Endothelial cell of umbilical vein (primary cell): ENCODE data around the gene NPNT. TPM values are rescaled to one million over a fixed set of nuclear protein-coding genes. Genes with fewer than 3 reads are reported as not detected.

Source experiments
- BruUV-seq: library from RNA; stranded (reverse); fragments of 400-500 nt; replicated peaks from 2 replicates; lab custom pipeline; 2021; lab: Mats Ljungman, UMichigan
- CTCF ChIA-PET: fragments of 300-600, 350-600 bp; sonication (Branson Sonifier 250); formaldehyde crosslinking; loops from one replicate; lab custom pipeline; 2021; ENCODE audit warnings: antibody characterized with exemption, inconsistent platforms; lab: Charles Lee
- POLR2A ChIA-PET: fragments of 300-600, 350-600 bp; sonication (Branson Sonifier 250); formaldehyde crosslinking; loops from one replicate; lab custom pipeline; 2021; ENCODE audit warnings: antibody characterized with exemption, inconsistent platforms; lab: Charles Lee
- DNase-seq: peaks from one replicate; pipeline ENCODE4 v3.0.0-alpha.2; 2011; ENCODE audit warnings: low read depth, low spot score
- FAIRE-seq: peaks from 2 replicates; lab custom pipeline; 2011; peaks lifted over from hg19 to GRCh38; lab: Jason Lieb, UNC
- H2AFZ ChIP-seq: 2 replicates; pipeline ENCODE4 v1.6.0; 2012; ENCODE audit warnings: low read depth, low read length, control low read depth, inconsistent platforms
- H3K27ac ChIP-seq: 2 replicates; pipeline ENCODE4 v1.5.1; 2011; ENCODE audit warnings: low read depth, mild to moderate bottlenecking, control low read depth, low read length, moderate library complexity; ENCODE audit not compliant: insufficient read depth
- H3K27me3 ChIP-seq, 2 experiments: 2 replicates each; pipeline versions ENCODE4 v1.6.0 to v1.6.1; 2011; ENCODE audit warnings: low read length in 2 of 2, mixed read lengths in 1 of 2; ENCODE audit not compliant: control insufficient read depth in 2 of 2, insufficient read depth in 2 of 2
- H3K36me3 ChIP-seq, 2 experiments: 2 replicates in 1 of 2; 3 replicates in 1 of 2; pipeline ENCODE4 v1.5.1; 2011; ENCODE audit warnings: low read length in 2 of 2, mild to moderate bottlenecking in 1 of 2, moderate library complexity in 1 of 2; ENCODE audit not compliant: control insufficient read depth in 2 of 2, insufficient read depth in 2 of 2; ENCODE audit errors: extremely low read depth in 1 of 2
- H3K4me1 ChIP-seq: 3 replicates; pipeline ENCODE4 v1.5.1; 2011; ENCODE audit warnings: mild to moderate bottlenecking, low read length; ENCODE audit not compliant: control insufficient read depth, insufficient read depth; ENCODE audit errors: extremely low read depth
- H3K4me2 ChIP-seq: 2 replicates; pipeline ENCODE4 v1.6.1; 2011; ENCODE audit warnings: low read length, control low read depth, mixed read lengths; ENCODE audit not compliant: insufficient read depth
- H3K4me3 ChIP-seq, 3 experiments: fragments of 200-600 bp in 1 of 3; sonication (generic), shearing (Covaris generic) in 1 of 3; replicated peaks in 1 of 3; 2 replicates each; pipeline ENCODE4 v1.5.1; 2011 to 2016; ENCODE audit warnings: control low read depth in 3 of 3, low read length in 3 of 3, mild to moderate bottlenecking in 2 of 3, inconsistent platforms in 1 of 3, low read depth in 1 of 3, moderate library complexity in 1 of 3; ENCODE audit not compliant: insufficient read depth in 1 of 3
- H3K79me2 ChIP-seq: 2 replicates; pipeline ENCODE4 v1.6.0; 2012; ENCODE audit warnings: low read length, inconsistent platforms; ENCODE audit not compliant: control insufficient read depth, insufficient read depth
- H3K9ac ChIP-seq: replicated peaks from 2 replicates; pipeline ENCODE3; 2011; ENCODE audit warnings: low read length, control low read depth; ENCODE audit not compliant: insufficient read depth; ENCODE audit errors: extremely low read depth
- H3K9me1 ChIP-seq: replicated peaks from 3 replicates; pipeline ENCODE4 v1.6.0; 2011; ENCODE audit warnings: mild to moderate bottlenecking, low read length; ENCODE audit not compliant: control insufficient read depth, insufficient read depth; ENCODE audit errors: extremely low read depth
- H3K9me3 ChIP-seq: replicated peaks from 2 replicates; pipeline ENCODE4 v1.5.1; 2012; ENCODE audit warnings: low read length, inconsistent platforms; ENCODE audit not compliant: control insufficient read depth, insufficient read depth
- H4K20me1 ChIP-seq: replicated peaks from 2 replicates; pipeline ENCODE3; 2011; ENCODE audit warnings: mild to moderate bottlenecking, low read length; ENCODE audit not compliant: control insufficient read depth, insufficient read depth; ENCODE audit errors: extremely low read depth
- EZH2 ChIP-seq: IDR thresholded peaks from 2 replicates; pipeline ENCODE4 v1.6.1; 2012; ENCODE audit warnings: borderline replicate concordance, low read depth, mild to moderate bottlenecking, moderate library complexity, low read length, inconsistent platforms; ENCODE audit not compliant: severe bottlenecking
- FOS ChIP-seq: IDR thresholded peaks from 2 replicates; pipeline ENCODE4 v1.6.1; 2011; ENCODE audit warnings: mild to moderate bottlenecking, low read length, moderate library complexity, borderline replicate concordance; ENCODE audit not compliant: insufficient read depth
- GATA2 ChIP-seq: IDR thresholded peaks from 2 replicates; pipeline ENCODE4 v1.7.0; 2011; ENCODE audit warnings: low read depth, mild to moderate bottlenecking, moderate library complexity, mixed read lengths, low read length; ENCODE audit not compliant: insufficient read length, insufficient read depth
- JUN ChIP-seq: IDR thresholded peaks from 2 replicates; pipeline ENCODE4 v1.6.1; 2011; ENCODE audit warnings: borderline replicate concordance, low read depth; ENCODE audit not compliant: insufficient read length, insufficient read depth
- MYC ChIP-seq: IDR thresholded peaks from one replicate; pipeline ENCODE4 v1.6.1; 2011; ENCODE audit warnings: mild to moderate bottlenecking, low read depth, low read length
- POLR2A ChIP-seq: IDR thresholded peaks from 2 replicates; pipeline ENCODE4 v1.6.1; 2012; ENCODE audit warnings: low read depth, mild to moderate bottlenecking, control low read depth, low read length
- POLR2AphosphoS5 ChIP-seq: IDR thresholded peaks from 2 replicates; pipeline ENCODE4 v1.6.1; 2012; ENCODE audit warnings: low read depth, mild to moderate bottlenecking, control low read depth, low read length, moderate library complexity; ENCODE audit not compliant: insufficient read depth
- dilution Hi-C: fragments of 300-500 bp; cut with MboI; formaldehyde crosslinking; loops from one replicate; pipeline ENCODE4 v1.15.0; 2019; ENCODE audit warnings: low sequenced_read_pairs; ENCODE audit not compliant: extremely low pct_ligation_motif_present
- intact Hi-C: fragments of 100-400 bp; cut with micrococcal nuclease; formaldehyde crosslinking; loops from one replicate; pipeline ENCODE4 v1.10.0; 2022
- polyA plus RNA-seq, 4 experiments: library from polyadenylated mRNA; depleted of rRNA in 3 of 4; stranded (reverse) in 3 of 4; unstranded in 1 of 4; fragments of >200 nt; gene quantifications; 2 replicates each; pipeline versions ENCODE4 v1.2.1 to v1.2.3, GENCODE V29; 2011 to 2012; ENCODE audit warnings: missing spikeins in 1 of 4
- total RNA-seq: library from RNA; stranded (reverse); gene quantifications from 2 replicates; pipeline ENCODE4 v1.2.3, GENCODE V29; 2021
- TF ChIP-seq, protein P1 (sequence below): IDR thresholded peaks from 2 replicates; pipeline ENCODE4 v1.6.1; 2011; ENCODE audit not compliant: insufficient read depth, insufficient read length
- TF ChIP-seq, protein P2 (sequence below), 2 donors: IDR thresholded peaks; 1 replicate in 1 of 2; 2 replicates in 1 of 2; pipeline ENCODE4 v1.5.1; 2011; ENCODE audit warnings: low read length in 2 of 2, mild to moderate bottlenecking in 2 of 2, moderate library complexity in 2 of 2, control low read depth in 1 of 2, inconsistent platforms in 1 of 2, low read depth in 1 of 2; ENCODE audit not compliant: insufficient read depth in 1 of 2; ENCODE audit errors: extremely low read depth in 1 of 2

Gene NPNT
- total and polyA plus RNA-seq, 2 donors (not counting 3 experiments of a cell fraction or from before 2014, with no cell fraction given) = not detected

- POLR2A ChIA-PET = no interaction called here
These were observed 26.0 kb downstream of the NPNT start for GRCh38 chr4:105921301-105921700.

GRCh38 chr4:105923497-105924238, 28.4 kb downstream of the NPNT start:
- peaks cover 0 to 3% of the 10 kb centered on the region in 2 experiments for H3K27me3 ChIP-seq
- intact Hi-C loops = no loop called here
- dilution Hi-C loops = no loop called here
- CTCF ChIA-PET = interaction anchor here (1.3 kb wide), 1 partner anchor 11 kb away, joined by 4 read pairs; no protein-coding TSS in a partner anchor
- H2AFZ ChIP-seq = no peak overlapping the region
- DNase-seq = no peak
- H3K79me2 ChIP-seq = no peaks in the 10 kb centered on the region
- FAIRE-seq = no peak
- no peaks in the 10 kb centered on the region for H3K4me1 ChIP-seq
- POLR2A ChIA-PET = no interaction called here
- BruUV-seq = no TSS peak
- no peak overlapping the region for H3K27ac ChIP-seq
- no peaks in the 10 kb centered on the region for H3K9me1 ChIP-seq
- H3K36me3 ChIP-seq = no peaks in the 10 kb centered on the region
- no peaks in the 10 kb centered on the region for H4K20me1 ChIP-seq
- H3K9me3 ChIP-seq = no peaks in the 10 kb centered on the region
- no peak overlapping the region for H3K4me3 ChIP-seq
- no peak overlapping the region for H3K4me2 ChIP-seq
- TF ChIP-seq GATA2 (no peak), MYC (no peak), JUN (no peak), EZH2 (no peak), POLR2AphosphoS5 (no peak), FOS (no peak), POLR2A (no peak)
- TF ChIP-seq, protein P1, sequence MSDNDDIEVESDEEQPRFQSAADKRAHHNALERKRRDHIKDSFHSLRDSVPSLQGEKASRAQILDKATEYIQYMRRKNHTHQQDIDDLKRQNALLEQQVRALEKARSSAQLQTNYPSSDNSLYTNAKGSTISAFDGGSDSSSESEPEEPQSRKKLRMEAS = no peak
- TF ChIP-seq, protein P2, sequence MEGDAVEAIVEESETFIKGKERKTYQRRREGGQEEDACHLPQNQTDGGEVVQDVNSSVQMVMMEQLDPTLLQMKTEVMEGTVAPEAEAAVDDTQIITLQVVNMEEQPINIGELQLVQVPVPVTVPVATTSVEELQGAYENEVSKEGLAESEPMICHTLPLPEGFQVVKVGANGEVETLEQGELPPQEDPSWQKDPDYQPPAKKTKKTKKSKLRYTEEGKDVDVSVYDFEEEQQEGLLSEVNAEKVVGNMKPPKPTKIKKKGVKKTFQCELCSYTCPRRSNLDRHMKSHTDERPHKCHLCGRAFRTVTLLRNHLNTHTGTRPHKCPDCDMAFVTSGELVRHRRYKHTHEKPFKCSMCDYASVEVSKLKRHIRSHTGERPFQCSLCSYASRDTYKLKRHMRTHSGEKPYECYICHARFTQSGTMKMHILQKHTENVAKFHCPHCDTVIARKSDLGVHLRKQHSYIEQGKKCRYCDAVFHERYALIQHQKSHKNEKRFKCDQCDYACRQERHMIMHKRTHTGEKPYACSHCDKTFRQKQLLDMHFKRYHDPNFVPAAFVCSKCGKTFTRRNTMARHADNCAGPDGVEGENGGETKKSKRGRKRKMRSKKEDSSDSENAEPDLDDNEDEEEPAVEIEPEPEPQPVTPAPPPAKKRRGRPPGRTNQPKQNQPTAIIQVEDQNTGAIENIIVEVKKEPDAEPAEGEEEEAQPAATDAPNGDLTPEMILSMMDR (IDR thresholded peaks at IDR 0.05; ENCODE audit: extremely low read depth in 1 of 2, insufficient read depth in 1 of 2, low read depth in 1 of 2, low read length in 2 of 2) = no peak
- no peak overlapping the region for H3K9ac ChIP-seq

More at GRCh38 chr4:105921301-105921700, 26.0 kb downstream of the NPNT start:
- Histone ChIP-seq H3K4me2 (no peak overlapping the region), H3K9ac (no peak overlapping the region), H3K36me3 (no peaks in the 10 kb centered on the region), H3K4me1 (no peaks in the 10 kb centered on the region), H3K79me2 (no peaks in the 10 kb centered on the region), H2AFZ (no peak overlapping the region), H3K9me3 (no peaks in the 10 kb centered on the region), H3K27ac (no peak overlapping the region), H3K9me1 (no peaks in the 10 kb centered on the region), H3K27me3 (peaks cover 0 to 3% of the 10 kb centered on the region in 2 experiments), H3K4me3 (no peak overlapping the region), H4K20me1 (no peaks in the 10 kb centered on the region)
- DNase-seq = no peak
- TF ChIP-seq FOS = no peak
- TF ChIP-seq, protein P1 = no peak
- CTCF ChIA-PET = no interaction called here
- no TSS peak for BruUV-seq
- intact Hi-C loops = no loop called here
- FAIRE-seq = no peak
- dilution Hi-C loops = no loop called here
